ENCODE measurements around the gene ELF2.

The ELF2 gene

DNA sequence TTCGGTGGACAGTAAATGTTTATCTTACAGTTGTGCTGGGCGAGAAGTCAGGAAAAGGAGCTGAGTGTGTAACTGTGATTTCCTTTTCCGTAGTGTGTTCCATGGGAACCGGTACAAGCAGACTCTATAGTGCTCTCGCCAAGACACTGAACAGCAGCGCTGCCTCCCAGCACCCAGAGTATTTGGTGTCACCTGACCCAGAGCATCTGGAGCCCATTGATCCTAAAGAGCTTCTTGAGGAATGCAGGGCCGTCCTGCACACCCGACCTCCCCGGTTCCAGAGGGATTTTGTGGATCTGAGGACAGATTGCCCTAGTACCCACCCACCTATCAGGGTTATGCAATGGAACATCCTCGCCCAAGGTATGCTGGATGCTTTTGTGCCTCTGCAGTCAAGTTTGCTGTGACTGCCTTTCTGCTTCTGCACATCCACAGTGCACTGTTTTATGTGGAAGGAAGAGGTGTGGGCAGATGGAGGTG is 134.0 kb downstream of the ELF2 start:
- H3K4me2 ChIP-seq = no peak overlapping the region
- H3K27ac ChIP-seq = no peak overlapping the region
- H3K27me3 ChIP-seq (ENCODE audit: insufficient read depth, low read depth) = no peaks in the 10 kb centered on the region
- H2AFZ ChIP-seq (ENCODE audit: low read depth) = no peak overlapping the region
- TF ChIP-seq, protein P1, sequence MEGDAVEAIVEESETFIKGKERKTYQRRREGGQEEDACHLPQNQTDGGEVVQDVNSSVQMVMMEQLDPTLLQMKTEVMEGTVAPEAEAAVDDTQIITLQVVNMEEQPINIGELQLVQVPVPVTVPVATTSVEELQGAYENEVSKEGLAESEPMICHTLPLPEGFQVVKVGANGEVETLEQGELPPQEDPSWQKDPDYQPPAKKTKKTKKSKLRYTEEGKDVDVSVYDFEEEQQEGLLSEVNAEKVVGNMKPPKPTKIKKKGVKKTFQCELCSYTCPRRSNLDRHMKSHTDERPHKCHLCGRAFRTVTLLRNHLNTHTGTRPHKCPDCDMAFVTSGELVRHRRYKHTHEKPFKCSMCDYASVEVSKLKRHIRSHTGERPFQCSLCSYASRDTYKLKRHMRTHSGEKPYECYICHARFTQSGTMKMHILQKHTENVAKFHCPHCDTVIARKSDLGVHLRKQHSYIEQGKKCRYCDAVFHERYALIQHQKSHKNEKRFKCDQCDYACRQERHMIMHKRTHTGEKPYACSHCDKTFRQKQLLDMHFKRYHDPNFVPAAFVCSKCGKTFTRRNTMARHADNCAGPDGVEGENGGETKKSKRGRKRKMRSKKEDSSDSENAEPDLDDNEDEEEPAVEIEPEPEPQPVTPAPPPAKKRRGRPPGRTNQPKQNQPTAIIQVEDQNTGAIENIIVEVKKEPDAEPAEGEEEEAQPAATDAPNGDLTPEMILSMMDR (conservative IDR thresholded peaks at IDR 0.05; ENCODE audit: low read depth, low read length) = no peak
- H4K20me1 ChIP-seq (ENCODE audit: insufficient read depth) = no peaks in the 10 kb centered on the region
- H3K4me3 ChIP-seq (IDR thresholded peaks at IDR 0.05; ENCODE audit: insufficient read depth, low read depth, low read length) = no peak overlapping the region
- no peak overlapping the region for H3K9ac ChIP-seq
- no peaks in the 10 kb centered on the region; the same call in 1 of the 2 replicates for H3K36me3 ChIP-seq (ENCODE audit: insufficient read depth)
- H3K79me2 ChIP-seq (ENCODE audit: insufficient read depth, low read depth) = peaks cover 32% of the 10 kb centered on the region; the same call in 1 of the 2 replicates
- H3K4me1 ChIP-seq (ENCODE audit: low read depth, poor library complexity, severe bottlenecking) = peaks cover 19% of the 10 kb centered on the region

DNA sequence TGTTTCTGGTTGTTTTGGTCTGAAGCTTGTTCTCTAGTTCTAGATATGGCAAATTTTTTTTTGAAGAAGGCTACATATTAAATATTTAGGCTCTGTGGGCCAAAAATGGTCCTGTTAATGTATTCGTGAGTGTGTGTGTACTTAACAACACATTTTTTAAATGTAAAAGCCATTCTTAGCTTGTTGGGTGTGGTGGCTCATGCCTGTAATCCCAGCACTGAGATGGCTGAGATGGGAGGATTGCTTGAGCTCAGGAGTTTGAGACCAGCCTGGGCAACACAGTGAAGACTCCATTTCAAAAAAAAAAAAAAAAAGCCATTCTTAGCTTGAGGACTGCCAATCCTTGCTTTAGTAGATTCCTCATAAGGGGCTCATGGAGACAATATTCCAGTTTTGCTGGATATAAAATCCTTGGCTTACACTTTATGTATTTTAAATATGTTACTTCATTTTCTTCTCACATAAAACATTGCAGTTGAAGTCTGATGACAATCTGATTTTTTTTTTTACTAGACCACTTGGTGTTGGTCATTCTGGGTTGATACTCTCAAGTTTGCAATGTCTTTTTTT is 138.1 kb downstream of the ELF2 start:
- Histone ChIP-seq H4K20me1 (ENCODE audit: insufficient read depth) (no peaks in the 10 kb centered on the region), H3K27ac (no peak overlapping the region), H3K9ac (no peak overlapping the region), H3K36me3 (ENCODE audit: insufficient read depth) (no peaks in the 10 kb centered on the region), H3K4me1 (ENCODE audit: low read depth, poor library complexity, severe bottlenecking) (peaks cover 12% of the 10 kb centered on the region), H3K4me3 (IDR thresholded peaks at IDR 0.05; ENCODE audit: insufficient read depth, low read depth, low read length) (no peak overlapping the region), H2AFZ (ENCODE audit: low read depth) (no peak overlapping the region), H3K79me2 (ENCODE audit: insufficient read depth, low read depth) (peaks cover 44% of the 10 kb centered on the region; the same call in 1 of the 2 replicates), H3K4me2 (no peak overlapping the region), H3K27me3 (ENCODE audit: insufficient read depth, low read depth) (no peaks in the 10 kb centered on the region)
- TF ChIP-seq, protein P1 (conservative IDR thresholded peaks at IDR 0.05; ENCODE audit: low read depth, low read length) = no peak

DNA sequence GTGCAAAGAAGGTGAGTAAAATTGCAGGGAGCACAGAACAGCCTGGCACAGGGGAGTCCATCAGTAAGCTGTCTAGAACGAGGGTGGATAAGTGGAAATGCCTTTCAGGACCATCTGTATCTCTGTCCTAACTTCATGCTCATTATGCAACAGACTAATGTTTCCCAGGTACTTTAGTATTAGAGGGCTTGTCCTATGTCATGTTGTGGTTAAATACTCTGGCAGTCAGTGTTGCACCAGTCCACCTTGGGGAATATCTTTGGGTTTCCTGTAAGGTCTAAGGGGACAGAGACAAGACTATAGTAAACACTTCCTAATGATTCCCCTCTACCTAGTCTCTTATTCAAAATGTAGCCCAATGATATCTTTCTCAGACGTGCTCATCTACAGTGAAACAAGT is 140.1 kb downstream of the ELF2 start:
- no peak overlapping the region for H2AFZ ChIP-seq (ENCODE audit: low read depth)
- H4K20me1 ChIP-seq (ENCODE audit: insufficient read depth) = 0 out of 2 replicates have a peak, but pooled peaks cover 6% of the 10 kb centered on the region
- peaks cover 3% of the 10 kb centered on the region for H3K4me1 ChIP-seq (ENCODE audit: low read depth, poor library complexity, severe bottlenecking)

DNA sequence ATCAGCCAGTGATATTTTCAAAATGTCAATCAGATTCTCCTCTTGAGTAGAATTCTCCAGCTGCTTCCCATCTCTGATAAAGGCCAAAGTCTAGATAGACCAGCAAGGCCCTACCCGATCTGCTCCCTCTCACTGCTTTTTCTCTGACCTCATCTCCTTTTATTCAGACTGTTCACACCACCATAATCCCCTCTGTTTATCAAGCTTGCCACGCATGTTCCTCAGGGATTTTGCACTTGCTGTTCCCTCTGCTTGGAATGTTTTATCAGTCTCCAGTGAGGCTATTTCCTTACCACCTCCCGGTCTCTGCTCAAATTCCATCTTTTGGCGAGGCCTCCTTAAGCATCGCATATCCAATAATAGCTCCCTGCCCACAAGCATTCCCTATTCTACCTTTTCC is 141.4 kb downstream of the ELF2 start:
- H3K27me3 ChIP-seq (ENCODE audit: insufficient read depth, low read depth) = no peaks in the 10 kb centered on the region
- TF ChIP-seq, protein P1 (conservative IDR thresholded peaks at IDR 0.05; ENCODE audit: low read depth, low read length) = no peak
- H3K4me1 ChIP-seq (ENCODE audit: low read depth, poor library complexity, severe bottlenecking) = peaks cover 7% of the 10 kb centered on the region
- no peaks in the 10 kb centered on the region for H3K36me3 ChIP-seq (ENCODE audit: insufficient read depth)
- H2AFZ ChIP-seq (ENCODE audit: low read depth) = no peak overlapping the region
- H3K4me3 ChIP-seq (IDR thresholded peaks at IDR 0.05; ENCODE audit: insufficient read depth, low read depth, low read length) = no peak overlapping the region
- H3K27ac ChIP-seq = no peak overlapping the region
- H4K20me1 ChIP-seq (ENCODE audit: insufficient read depth) = 0 out of 2 replicates have a peak, but pooled peaks cover 11% of the 10 kb centered on the region
- peaks cover 65% of the 10 kb centered on the region for H3K79me2 ChIP-seq (ENCODE audit: insufficient read depth, low read depth)
- no peak overlapping the region for H3K9ac ChIP-seq
- no peak overlapping the region for H3K4me2 ChIP-seq

More for the DNA sequence above, 140.1 kb downstream of the ELF2 start:
- Histone ChIP-seq H3K4me2 (no peak overlapping the region), H3K27me3 (ENCODE audit: insufficient read depth, low read depth) (no peaks in the 10 kb centered on the region), H3K27ac (no peak overlapping the region), H3K79me2 (ENCODE audit: insufficient read depth, low read depth) (peaks cover 56% of the 10 kb centered on the region), H3K9ac (no peak overlapping the region), H3K4me3 (IDR thresholded peaks at IDR 0.05; ENCODE audit: insufficient read depth, low read depth, low read length) (no peak overlapping the region), H3K36me3 (ENCODE audit: insufficient read depth) (no peaks in the 10 kb centered on the region)
- TF ChIP-seq, protein P1 (conservative IDR thresholded peaks at IDR 0.05; ENCODE audit: low read depth, low read length) = no peak

Measured in KMS-11 (cell line).